Adipocyte (in vitro differentiated cells): ENCODE results near the gene DNAAF2.
A peak's percentile ranks its signal among the peaks of the same experiment; 100 is the strongest.
"Not testable (repeated sequence)": the region's sequence is repeated elsewhere in the genome, so short reads cannot be mapped to it uniquely, and the experiment has no call there.

Source experiments
- DNase-seq: peaks from one replicate; pipeline ENCODE4 v3.0.0-alpha.2; 2015; ENCODE audit warnings: low read depth
- H3K27me3 ChIP-seq: replicated peaks from 2 replicates; pipeline ENCODE4 v1.7.0; 2013; ENCODE audit warnings: mild to moderate bottlenecking, low read length, moderate library complexity; ENCODE audit not compliant: control insufficient read depth, insufficient read depth
- H3K36me3 ChIP-seq: 2 replicates; pipeline ENCODE4 v1.7.0; 2013; ENCODE audit warnings: low read length, mild to moderate bottlenecking, moderate library complexity; ENCODE audit not compliant: control insufficient read depth, insufficient read depth, severe bottlenecking
- H3K4me1 ChIP-seq: 2 replicates; pipeline ENCODE4 v1.7.0; 2013; ENCODE audit warnings: mild to moderate bottlenecking, low read length, moderate library complexity; ENCODE audit not compliant: control insufficient read depth, insufficient read depth
- H3K4me3 ChIP-seq: 2 replicates; pipeline ENCODE4 v1.7.0; 2013; ENCODE audit warnings: mild to moderate bottlenecking, low read length, moderate library complexity
- H3K9ac ChIP-seq: 2 replicates; pipeline ENCODE4 v1.7.0; 2013; ENCODE audit warnings: mild to moderate bottlenecking, low read length, moderate library complexity
- H3K9me3 ChIP-seq: 2 replicates; pipeline ENCODE4 v1.7.0; 2013; ENCODE audit warnings: mild to moderate bottlenecking, low read length, moderate library complexity; ENCODE audit not compliant: control insufficient read depth

DNAAF2 gene

GRCh38 chr14:49593016-49593415 is 42.0 kb downstream of the DNAAF2 start:
- H3K9ac ChIP-seq = no peak overlapping the region

DNA sequence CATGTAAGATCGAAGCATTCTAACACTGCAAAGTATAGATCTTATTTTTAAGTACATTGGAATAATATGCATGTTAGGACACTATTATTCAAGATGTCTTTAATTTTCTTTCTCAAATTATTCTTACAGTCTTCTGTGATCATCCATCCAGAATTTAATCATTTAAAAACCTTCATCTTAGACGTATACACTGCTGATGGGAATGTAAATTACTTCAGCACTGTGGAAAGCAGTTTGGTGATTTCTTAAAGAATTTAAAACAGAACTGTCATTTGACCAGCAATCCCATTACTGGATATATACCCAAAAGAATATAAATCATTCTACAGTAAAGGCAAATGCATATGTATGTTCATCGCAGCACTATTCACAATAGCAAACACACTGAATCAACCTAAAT is 45.7 kb downstream of the DNAAF2 start:
- peaks cover 10% of the 10 kb centered on the region for H3K4me1 ChIP-seq
- peaks cover 3% of the 10 kb centered on the region for H3K36me3 ChIP-seq
- no peak overlapping the region for H3K4me3 ChIP-seq
- no peak overlapping the region for H3K9ac ChIP-seq
- H3K27me3 ChIP-seq = no peaks in the 10 kb centered on the region
- no peaks in the 10 kb centered on the region for H3K9me3 ChIP-seq
- no peak for DNase-seq

More at GRCh38 chr14:49593016-49593415, 42.0 kb downstream of the DNAAF2 start:
- peaks cover 22% of the 10 kb centered on the region for H3K4me1 ChIP-seq
- no peak overlapping the region for H3K4me3 ChIP-seq
- no peaks in the 10 kb centered on the region for H3K36me3 ChIP-seq
- peak; percentile 69 for DNase-seq
- H3K9me3 ChIP-seq = no peaks in the 10 kb centered on the region
- H3K27me3 ChIP-seq = no peaks in the 10 kb centered on the region

- peak overlapping the region; percentile 76 for H3K9ac ChIP-seq
- peaks cover 23% of the 10 kb centered on the region for H3K4me1 ChIP-seq
- H3K9me3 ChIP-seq = no peaks in the 10 kb centered on the region
- DNase-seq = peak; percentile 89
- no peaks in the 10 kb centered on the region for H3K27me3 ChIP-seq
- peak overlapping the region; percentile 95 for H3K4me3 ChIP-seq
- H3K36me3 ChIP-seq = peaks cover 26% of the 10 kb centered on the region
Observed at GRCh38 chr14:49586673-49587460, 48.2 kb downstream of the DNAAF2 start.

GRCh38 chr14:49585803-49586672 is 49.0 kb downstream of the DNAAF2 start, which contains the start of gene RPS29:
RPS29 (minus strand) TSS chr14:49586380; CDS start chr14:49586346, 34 bp downstream.
- H3K9ac ChIP-seq = peak within 1 kb of the TSS; percentile 98
- peaks cover 23% of the 10 kb centered on the region for H3K4me1 ChIP-seq
- no peaks in the 10 kb centered on the region for H3K27me3 ChIP-seq
- H3K36me3 ChIP-seq = peaks cover 26% of the 10 kb centered on the region
- peak; percentile 99 for DNase-seq
- peak within 1 kb of the TSS; percentile 95 for H3K4me3 ChIP-seq
- no peaks in the 10 kb centered on the region for H3K9me3 ChIP-seq

DNA sequence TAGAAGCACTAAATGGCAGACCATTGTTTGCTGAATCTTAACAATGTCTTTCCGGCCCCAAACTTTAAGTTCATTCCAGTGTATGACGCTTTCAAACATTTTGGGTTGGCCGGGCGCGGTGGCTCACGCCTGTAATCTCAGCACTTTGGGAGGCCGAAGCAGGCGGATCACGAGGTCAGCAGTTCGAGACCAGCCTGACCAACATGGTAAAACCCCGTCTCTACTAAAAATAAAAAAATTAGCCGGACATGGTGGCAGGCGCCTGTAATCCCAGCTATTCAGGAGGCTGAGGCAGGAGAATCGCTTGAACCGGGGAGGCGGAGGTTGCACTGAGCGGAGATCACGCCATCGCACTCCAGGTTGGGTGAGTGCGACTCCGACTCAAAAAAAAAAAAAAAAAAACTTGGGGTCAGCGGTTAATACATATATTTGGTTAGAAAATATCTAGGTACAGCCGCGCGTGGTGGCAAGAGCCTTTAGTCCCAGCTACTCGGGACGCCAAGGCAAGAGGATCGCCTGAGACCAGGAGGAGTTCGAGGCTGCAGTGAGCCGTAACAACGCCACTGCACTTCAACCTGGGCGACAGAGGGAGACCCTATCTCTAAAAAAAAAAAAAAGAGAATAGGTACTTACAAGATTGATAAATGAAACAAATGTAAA is 49.9 kb downstream of the DNAAF2 start:
- peak overlapping the region; percentile 98 for H3K9ac ChIP-seq
- peak; percentile 40 for DNase-seq

GRCh38 chr14:49584058-49584457 is 51.0 kb downstream of the DNAAF2 start:
- H3K4me3 ChIP-seq = peak overlapping the region; percentile 95
- DNase-seq = no peak
- peak overlapping the region; percentile 98 for H3K9ac ChIP-seq

More for the DNA sequence above, 49.9 kb downstream of the DNAAF2 start:
- H3K36me3 ChIP-seq = peaks cover 26% of the 10 kb centered on the region
- H3K4me1 ChIP-seq = peaks cover 23% of the 10 kb centered on the region
- H3K27me3 ChIP-seq, H3K9me3 ChIP-seq: not testable (repeated sequence)
- H3K4me3 ChIP-seq = peak overlapping the region; percentile 95

GRCh38 chr14:49583629-49584028 is 51.4 kb downstream of the DNAAF2 start:
- H3K36me3 ChIP-seq = peaks cover 26% of the 10 kb centered on the region
- no peaks in the 10 kb centered on the region for H3K27me3 ChIP-seq
- no peak overlapping the region for H3K9ac ChIP-seq
- DNase-seq = no peak
- H3K4me3 ChIP-seq = peak overlapping the region; percentile 95
- no peaks in the 10 kb centered on the region for H3K9me3 ChIP-seq
- H3K4me1 ChIP-seq = peaks cover 23% of the 10 kb centered on the region

More at GRCh38 chr14:49584058-49584457, 51.0 kb downstream of the DNAAF2 start:
- peaks cover 23% of the 10 kb centered on the region for H3K4me1 ChIP-seq
- peaks cover 26% of the 10 kb centered on the region for H3K36me3 ChIP-seq
- no peaks in the 10 kb centered on the region for H3K27me3 ChIP-seq
- H3K9me3 ChIP-seq = no peaks in the 10 kb centered on the region

- Histone ChIP-seq H3K4me3 (no peak overlapping the region), H3K4me1 (peaks cover 23% of the 10 kb centered on the region), H3K27me3 (no peaks in the 10 kb centered on the region), H3K9ac (no peak overlapping the region), H3K9me3 (no peaks in the 10 kb centered on the region), H3K36me3 (peaks cover 35% of the 10 kb centered on the region)
- DNase-seq = no peak
Observed at GRCh38 chr14:49582113-49582977, 52.7 kb downstream of the DNAAF2 start.

DNA sequence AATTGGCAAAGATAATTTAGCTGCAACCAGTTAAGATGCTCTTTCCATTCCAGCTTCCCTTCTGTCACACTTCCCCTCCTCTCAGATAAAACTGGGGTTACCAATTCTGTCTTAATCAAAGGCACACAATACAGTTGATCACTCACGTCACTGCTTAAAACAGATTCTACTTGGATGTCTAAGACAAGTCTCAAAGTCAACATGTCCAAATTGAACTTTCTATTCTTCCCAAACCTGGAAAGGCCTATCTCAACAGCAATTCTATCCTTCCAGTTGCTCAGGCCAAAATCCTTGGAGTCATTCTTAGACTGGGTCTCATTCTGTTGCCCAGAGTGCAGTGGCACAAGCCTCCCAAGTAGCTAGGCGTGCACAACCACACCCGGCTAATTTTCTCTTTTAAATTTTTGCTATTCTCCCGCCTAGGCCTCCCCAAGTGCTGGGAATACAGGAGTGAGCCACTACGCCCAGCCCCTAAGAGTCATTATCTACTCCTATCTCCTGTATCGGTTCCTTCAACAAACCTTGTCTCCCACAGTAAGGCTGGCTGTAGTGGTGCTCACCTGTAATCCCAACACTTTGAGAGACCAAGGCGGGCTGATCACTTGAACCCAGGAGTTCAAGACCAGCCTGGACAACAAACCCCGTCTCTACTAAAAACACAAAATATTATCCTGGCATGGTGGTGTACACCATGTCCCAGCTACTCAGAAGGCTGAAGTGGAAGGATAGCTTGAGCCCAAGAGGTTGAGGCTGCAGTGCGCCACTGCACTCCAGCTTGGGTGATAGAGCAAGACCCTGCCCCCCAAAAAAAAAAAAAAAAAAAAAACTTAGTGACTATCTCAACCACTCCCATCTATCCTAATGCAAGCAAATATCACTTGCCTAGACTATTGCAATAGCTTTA is 53.6 kb downstream of the DNAAF2 start:
- H3K27me3 ChIP-seq = no peaks in the 10 kb centered on the region
- no peak overlapping the region for H3K9ac ChIP-seq
- H3K4me3 ChIP-seq = no peak overlapping the region
- DNase-seq = no peak
- H3K36me3 ChIP-seq = peaks cover 44% of the 10 kb centered on the region
- H3K9me3 ChIP-seq = no peaks in the 10 kb centered on the region
- peaks cover 23% of the 10 kb centered on the region for H3K4me1 ChIP-seq
